NCI-H226 (cell line): ENCODE measurements around the gene RAB44.
"Not testable (repeated sequence)": the region's sequence is repeated elsewhere in the genome, so short reads cannot be mapped to it uniquely, and the experiment has no call there.

Experiments
- DNase-seq: peaks from one replicate; pipeline ENCODE4 v3.0.0-alpha.2; 2015

RAB44 gene

GRCh38 chr6:36688063-36688738 lies 9.4 kb upstream of the RAB44 start:
- no peak for DNase-seq

GRCh38 chr6:36688739-36689075 lies 8.9 kb upstream of the RAB44 start:
- DNase-seq, result no peak

DNA sequence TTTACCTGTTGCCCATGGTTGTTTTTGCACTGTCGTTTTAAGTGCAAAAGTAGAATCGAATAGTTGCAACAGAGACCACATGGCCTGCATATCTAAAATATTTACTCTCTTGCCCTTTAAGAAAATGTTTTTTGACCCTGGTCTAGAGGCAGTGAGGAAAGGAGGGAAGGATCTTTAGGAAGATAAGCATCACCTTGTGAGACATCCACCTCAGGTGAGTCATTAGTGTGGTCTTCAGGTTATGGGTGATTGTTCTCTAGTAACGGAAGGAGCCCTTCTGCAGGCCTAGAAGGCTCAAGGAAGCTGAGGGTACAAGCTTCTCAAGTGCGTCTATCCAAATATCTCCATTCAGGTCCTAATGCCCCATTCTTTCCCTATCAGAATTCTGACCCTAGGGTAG lies 6.6 kb upstream of the RAB44 start:
- DNase-seq, result no peak

- no peak for DNase-seq
Observed at GRCh38 chr6:36691612-36692011, 6.0 kb upstream of the RAB44 start.

DNA sequence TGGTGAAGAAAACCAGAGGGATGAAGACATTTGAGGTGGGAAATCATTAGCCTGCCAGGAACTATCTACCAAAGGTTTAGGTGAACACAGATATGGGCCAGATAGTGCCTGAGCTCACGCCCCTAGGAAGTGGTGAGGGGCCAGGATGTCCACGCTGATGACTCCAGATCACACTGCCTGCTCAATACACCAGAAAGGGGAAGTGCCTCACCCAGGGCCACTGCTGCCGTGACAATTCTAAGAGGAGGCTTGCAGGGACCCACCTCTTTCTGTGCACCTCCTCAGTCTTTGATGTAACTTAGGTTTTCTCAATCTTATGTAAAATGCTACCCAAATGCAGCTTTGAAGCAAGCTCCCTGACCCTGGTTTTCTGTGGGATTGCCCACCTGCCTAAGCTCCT lies 5.4 kb upstream of the RAB44 start:
- DNase-seq, result no peak

GRCh38 chr6:36692861-36693702 lies 4.5 kb upstream of the RAB44 start:
- DNase-seq, result no peak

- DNase-seq, result no peak
Observed at GRCh38 chr6:36694616-36695015, 3.0 kb upstream of the RAB44 start.

DNA sequence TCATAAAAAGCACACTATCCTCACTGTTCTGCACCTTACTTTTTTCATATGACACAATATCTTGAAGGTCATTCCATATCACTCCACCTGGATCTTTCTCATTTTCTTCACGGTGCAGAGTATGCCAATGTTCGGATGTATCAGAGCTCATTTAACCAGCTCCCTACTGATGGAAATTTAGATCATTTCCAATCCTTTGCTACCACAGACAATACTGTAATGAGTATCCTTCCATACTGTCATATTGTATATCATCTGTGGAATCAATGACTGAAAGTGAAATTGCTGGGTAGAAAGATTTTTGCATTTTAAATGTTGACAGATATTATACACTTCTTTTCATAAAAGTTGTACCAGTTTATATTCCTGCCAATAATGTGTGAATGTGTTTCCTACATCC lies 2.2 kb upstream of the RAB44 start:
- no peak for DNase-seq

- no peak for DNase-seq
Observed at GRCh38 chr6:36698196-36698595, 570 bp downstream of the RAB44 start.

DNA sequence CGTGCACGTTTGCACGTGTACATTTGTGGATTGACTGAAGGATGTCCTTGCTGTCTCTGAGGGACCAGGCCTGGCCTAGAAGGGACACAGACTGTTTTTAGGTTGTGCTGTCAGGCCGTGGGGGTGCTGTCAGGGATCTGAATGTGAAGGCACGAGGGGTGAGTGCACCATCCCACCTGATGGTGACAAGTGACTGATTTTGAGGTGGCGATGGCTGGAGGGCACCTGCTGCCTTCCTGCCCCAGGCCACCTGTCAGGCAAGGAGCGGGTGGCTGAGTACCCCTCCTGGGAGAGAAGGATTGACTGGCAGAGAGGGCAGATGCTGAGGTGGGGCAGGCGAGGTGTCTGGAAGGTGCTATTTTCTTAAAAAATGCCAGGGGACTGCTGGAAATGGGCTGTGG lies 1.2 kb downstream of the RAB44 start:
- DNase-seq, result no peak

DNA sequence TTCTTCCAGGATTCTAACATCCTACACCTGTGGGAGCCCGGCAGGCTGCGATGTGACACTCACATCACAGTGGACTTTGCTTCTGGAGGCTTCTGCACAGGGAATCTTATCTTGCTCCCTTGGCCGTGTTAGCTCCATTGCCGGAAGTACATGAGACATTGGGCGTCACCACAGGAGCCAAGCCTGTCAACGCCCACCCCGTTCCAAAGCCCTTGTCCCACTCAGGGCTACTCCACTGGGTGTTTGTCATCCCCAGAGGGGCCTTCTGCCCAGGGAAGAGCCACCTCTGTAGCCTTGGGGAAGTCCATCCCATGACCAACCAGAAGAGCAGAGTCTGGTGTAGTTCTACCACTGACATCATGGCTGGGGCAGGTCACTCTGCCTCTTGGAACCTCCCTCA lies 1.7 kb downstream of the RAB44 start:
- no peak for DNase-seq

GRCh38 chr6:36700071-36700812 lies 2.6 kb downstream of the RAB44 start:
- DNase-seq, result no peak

DNA sequence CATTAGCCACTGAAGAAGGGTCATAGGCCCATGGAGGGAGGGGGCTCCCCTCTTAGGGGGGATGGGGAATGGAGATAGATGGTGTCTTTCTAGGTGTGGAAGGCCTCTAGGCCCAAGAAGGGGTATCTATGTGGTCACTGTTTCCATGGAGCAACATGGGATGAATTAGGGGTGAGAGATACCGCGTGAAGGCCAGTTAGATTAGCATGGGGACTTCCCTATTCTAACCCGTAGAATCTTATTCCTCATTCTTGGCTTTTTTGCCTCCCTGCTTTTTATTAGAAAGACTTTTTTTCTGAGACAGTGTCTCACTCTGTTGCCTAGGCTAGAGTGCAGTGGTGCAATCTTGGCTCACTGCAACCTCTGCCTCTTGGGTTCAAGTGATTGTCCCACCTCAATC lies 3.2 kb downstream of the RAB44 start:
- no peak for DNase-seq

DNA sequence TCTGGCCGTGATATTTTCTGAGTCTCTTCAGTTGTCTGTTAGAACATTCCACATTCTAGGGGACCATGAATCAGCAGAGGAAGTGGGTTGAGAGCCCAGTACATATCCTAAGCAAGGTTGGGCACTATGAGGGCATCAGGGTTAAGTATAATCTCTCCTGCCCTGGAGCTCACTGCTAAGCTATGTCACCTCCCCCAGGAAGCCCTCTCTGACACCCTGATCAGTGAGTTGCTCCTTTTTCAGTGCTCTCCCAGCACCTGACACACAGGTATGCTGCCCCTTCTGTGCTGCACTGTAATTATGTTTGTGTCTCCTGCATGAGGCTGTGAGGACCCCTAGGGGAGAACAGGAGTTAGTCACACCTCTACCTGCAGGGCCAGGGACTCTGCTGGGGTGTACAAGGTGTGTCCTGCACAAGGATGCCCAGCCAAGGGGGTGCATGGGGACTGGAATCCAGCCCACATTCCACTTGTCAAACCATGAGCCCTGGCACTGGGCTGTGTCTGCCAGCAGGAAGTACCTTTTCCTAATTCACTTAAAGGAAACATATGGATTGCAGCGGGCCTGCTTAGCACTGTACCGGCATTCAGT lies 3.9 kb downstream of the RAB44 start:
- DNase-seq, result peak; percentile 77

DNA sequence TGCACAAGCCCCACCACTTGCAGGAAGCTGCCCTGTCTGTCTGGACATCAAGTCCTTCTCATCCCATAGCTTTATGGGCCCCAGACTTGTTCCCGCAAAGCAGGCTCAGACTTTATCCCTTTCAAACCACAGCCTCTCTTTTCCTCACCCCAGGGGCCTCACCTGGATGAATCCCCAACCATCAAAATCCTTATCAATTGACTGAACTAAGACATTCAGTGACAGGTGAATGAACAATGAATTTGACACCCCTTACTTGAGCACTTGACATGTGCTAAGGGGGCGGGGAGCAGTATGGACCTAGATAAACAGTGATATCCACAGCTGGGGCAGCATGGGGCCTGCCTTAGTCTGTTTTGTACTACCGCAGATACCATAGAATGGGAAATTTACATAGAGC lies 5.0 kb downstream of the RAB44 start:
- no peak for DNase-seq

- no peak for DNase-seq
Observed at GRCh38 chr6:36703081-36703606, 5.5 kb downstream of the RAB44 start.

GRCh38 chr6:36703982-36704381 lies 6.4 kb downstream of the RAB44 start:
- DNase-seq, result no peak

- DNase-seq, result not testable (repeated sequence)
Observed at GRCh38 chr6:36704961-36705577, 7.4 kb downstream of the RAB44 start.

GRCh38 chr6:36706339-36706738 lies 8.7 kb downstream of the RAB44 start:
- no peak for DNase-seq

DNA sequence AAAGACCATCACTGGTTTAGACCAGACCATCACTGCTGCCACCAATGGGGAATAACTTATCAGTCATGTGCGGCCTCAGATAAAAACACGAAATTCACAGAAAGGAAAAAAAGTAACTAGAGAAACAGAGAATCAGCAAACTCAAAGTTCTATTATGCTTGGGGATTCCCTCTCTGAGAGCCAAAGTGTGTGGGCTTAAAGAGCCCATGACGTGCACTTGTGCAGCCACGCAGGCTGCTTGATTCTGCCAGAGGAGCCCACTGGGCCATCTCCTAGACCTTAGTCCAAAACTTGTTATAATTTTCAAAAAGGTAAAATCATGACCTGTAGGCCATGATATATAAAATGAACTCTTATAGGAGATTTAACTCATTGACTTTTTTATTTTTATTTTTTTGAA lies 15.2 kb downstream of the RAB44 start:
- DNase-seq, result no peak

DNA sequence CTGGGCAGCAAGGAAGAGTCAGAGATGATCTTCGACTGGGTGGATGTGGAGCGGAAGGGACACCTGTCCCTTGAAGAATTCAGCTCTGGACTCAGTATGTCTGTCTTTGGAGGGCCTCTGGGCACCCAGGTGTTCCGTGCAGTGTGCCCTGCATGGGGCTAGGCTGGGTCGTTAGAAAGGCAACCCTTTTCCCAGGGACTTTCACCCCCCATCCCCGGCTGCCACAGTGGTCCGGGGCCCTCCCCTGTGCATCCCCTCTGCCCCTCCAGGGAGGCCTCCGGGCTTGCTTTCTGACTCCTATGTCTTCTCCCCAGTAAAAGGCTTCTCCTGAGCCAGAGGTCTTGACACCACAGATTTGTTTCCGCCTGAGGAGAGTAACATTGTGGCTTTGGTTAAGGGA lies 16.2 kb downstream of the RAB44 start:
- no peak for DNase-seq

DNA sequence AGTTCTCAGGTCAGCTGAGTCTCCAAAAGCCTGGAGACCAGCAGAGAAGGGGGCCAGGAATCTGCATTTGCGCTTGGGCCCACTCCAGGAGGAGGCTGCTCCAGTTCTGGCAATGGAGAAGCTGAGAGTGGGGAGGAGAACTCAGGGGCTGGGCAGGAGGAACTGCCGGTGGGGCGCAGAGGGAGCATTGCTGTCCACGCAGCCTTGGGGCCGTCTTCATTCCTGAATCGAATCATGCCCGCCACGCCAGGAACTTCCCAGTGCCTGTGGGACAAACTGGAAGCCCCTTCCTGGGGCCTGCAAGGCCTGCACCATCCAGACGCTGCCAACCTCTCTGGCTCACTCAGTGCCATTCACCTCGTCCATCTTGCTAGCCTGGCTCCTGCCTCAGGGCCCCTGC lies 16.9 kb downstream of the RAB44 start:
- DNase-seq, result no peak

- no peak for DNase-seq
Observed at GRCh38 chr6:36715469-36715868, 17.8 kb downstream of the RAB44 start.
